ENCODE measurements around the gene CD226. TPM values are rescaled to one million over a fixed set of nuclear protein-coding genes. Genes with fewer than 3 reads are reported as not detected.

Gene CD226
- total RNA-seq, 1 experiment from 2014 or later = 1.2 TPM

GRCh38 chr18:69980982-69981804, 33.5 kb upstream of the CD226 start (continued):
- TF ChIP-seq RAD21 (IDR thresholded peaks at IDR 0.05; ENCODE audit: low read depth) = no peak
- no peak for TF ChIP-seq ZFX (IDR thresholded peaks at IDR 0.05)

GRCh38 chr18:69980509-69980908, 32.8 kb upstream of the CD226 start:
- ATAC-seq (no peak), DNase-seq (ENCODE audit: low read depth, low spot score) (no peak)
- TF ChIP-seq MAX (IDR thresholded peaks at IDR 0.05) = no peak
- no peak overlapping the region for H3K9ac ChIP-seq (ENCODE audit: low read length)
- RAD21 ChIA-PET (ENCODE audit: low non-redundant PET in 1 of 2, low total read pairs in 2 of 2, uncharacterized antibody in 2 of 2, unreplicated experiment in 2 of 2) = no interaction called here
- no peak overlapping the region for H3K4me2 ChIP-seq (ENCODE audit: low read length)
- no peaks in the 10 kb centered on the region for H4K20me1 ChIP-seq (ENCODE audit: insufficient read depth)
- intact Hi-C loops (cut with micrococcal nuclease) = no loop called here
- no peaks in the 10 kb centered on the region for H3K9me2 ChIP-seq (ENCODE audit: insufficient read depth)
- H3K27me3 ChIP-seq (ENCODE audit: insufficient read depth, low read length) = no peaks in the 10 kb centered on the region
- no peak overlapping the region for H2AFZ ChIP-seq (ENCODE audit: low read depth, low read length, poor library complexity, severe bottlenecking)
- POLR2A ChIA-PET = no interaction called here
- no peaks in the 10 kb centered on the region for H3K79me2 ChIP-seq (ENCODE audit: insufficient read depth, low read length)
- CTCF ChIA-PET = no interaction called here
- no peaks in the 10 kb centered on the region for H3K36me3 ChIP-seq (ENCODE audit: control insufficient read depth in 1 of 2, insufficient read depth in 2 of 2, low read length in 2 of 2)
- H3K9me3 ChIP-seq (ENCODE audit: control insufficient read depth in 1 of 2, insufficient read depth in 1 of 2, low read depth in 1 of 2, low read length in 2 of 2) = no peaks in the 10 kb centered on the region
- H3K4me1 ChIP-seq (ENCODE audit: control insufficient read depth in 1 of 2, insufficient read depth in 2 of 2, low read length in 2 of 2) = no peaks in the 10 kb centered on the region
- no TSS peak for BruUV-seq (replicated peaks)
- no peak overlapping the region for H3K4me3 ChIP-seq (replicated peaks in 1 of 2; ENCODE audit: low read depth in 1 of 2, low read length in 2 of 2)
- H3K27ac ChIP-seq (ENCODE audit: low read depth, low read length) = no peak overlapping the region

- H3K36me3 ChIP-seq (ENCODE audit: control insufficient read depth in 1 of 2, insufficient read depth in 2 of 2, low read length in 2 of 2) = no peaks in the 10 kb centered on the region
- no peak overlapping the region for H3K27ac ChIP-seq (ENCODE audit: low read depth, low read length)
- no peak overlapping the region for H3K4me3 ChIP-seq (replicated peaks in 1 of 2; ENCODE audit: low read depth in 1 of 2, low read length in 2 of 2)
- no peaks in the 10 kb centered on the region for H3K79me2 ChIP-seq (ENCODE audit: insufficient read depth, low read length)
- no peaks in the 10 kb centered on the region for H3K4me1 ChIP-seq (ENCODE audit: control insufficient read depth in 1 of 2, insufficient read depth in 2 of 2, low read length in 2 of 2)
- no peaks in the 10 kb centered on the region for H3K9me3 ChIP-seq (ENCODE audit: control insufficient read depth in 1 of 2, insufficient read depth in 1 of 2, low read depth in 1 of 2, low read length in 2 of 2)
- no peak overlapping the region for H3K4me2 ChIP-seq (ENCODE audit: low read length)
- no peak overlapping the region for H3K9ac ChIP-seq (ENCODE audit: low read length)
- H4K20me1 ChIP-seq (ENCODE audit: insufficient read depth) = no peaks in the 10 kb centered on the region
- H3K9me2 ChIP-seq (ENCODE audit: insufficient read depth) = no peaks in the 10 kb centered on the region
- TF ChIP-seq TCF7L2 (IDR thresholded peaks at IDR 0.05; ENCODE audit: borderline replicate concordance, extremely low read depth, insufficient read depth, insufficient read length) (no peak), ZFX (IDR thresholded peaks at IDR 0.05) (no peak), EGR1 (IDR thresholded peaks at IDR 0.05; ENCODE audit: low read depth) (no peak), EZH2 (IDR thresholded peaks at IDR 0.05) (no peak), RAD21 (IDR thresholded peaks at IDR 0.05; ENCODE audit: low read depth) (no peak), POLR2AphosphoS5 (IDR thresholded peaks at IDR 0.05; ENCODE audit: low read depth, low read length) (no peak), YY1 (IDR thresholded peaks at IDR 0.05; ENCODE audit: extremely low read depth, insufficient replicate concordance, low read depth, low read length) (no peak), FOSL1 (IDR thresholded peaks at IDR 0.05; ENCODE audit: low read depth) (no peak), CEBPB (IDR thresholded peaks at IDR 0.05; ENCODE audit: low read depth) (no peak), ZBTB33 (IDR thresholded peaks at IDR 0.05; ENCODE audit: extremely low read depth, insufficient replicate concordance, low read length) (no peak), ZNF274 (IDR thresholded peaks at IDR 0.05; ENCODE audit: low read depth, low read length) (no peak), ATF3 (IDR thresholded peaks at IDR 0.05) (no peak), ELF1 (IDR thresholded peaks at IDR 0.05; ENCODE audit: borderline replicate concordance, low read depth) (no peak)
- intact Hi-C loops (cut with micrococcal nuclease) = no loop called here
- ChIA-PET RAD21 (ENCODE audit: low non-redundant PET in 1 of 2, low total read pairs in 2 of 2, uncharacterized antibody in 2 of 2, unreplicated experiment in 2 of 2) (no interaction called here), POLR2A (no interaction called here), CTCF (no interaction called here)
- ATAC-seq = no peak
- no peak overlapping the region for H2AFZ ChIP-seq (ENCODE audit: low read depth, low read length, poor library complexity, severe bottlenecking)
- no TSS peak for BruUV-seq (replicated peaks)
- DNase-seq (ENCODE audit: low read depth, low spot score) = no peak
- no peaks in the 10 kb centered on the region for H3K27me3 ChIP-seq (ENCODE audit: insufficient read depth, low read length)
Measured at GRCh38 chr18:69978732-69979715, 31.4 kb upstream of the CD226 start.

Measured in HCT116 (cell line).